Body of pancreas (tissue), 4 donors: ENCODE measurements around the gene NOTCH3.

Experiments used
- POLR2A ChIP-seq, 3 donors: fragments of 450-650 bp; IDR thresholded peaks; one replicate each; pipeline ENCODE4 v1.6.1; 2016; ENCODE audit warnings: antibody characterized with exemption in 3 of 3, mild to moderate bottlenecking in 2 of 3
- TF ChIP-seq, protein P1 (sequence below), 7 experiments: fragments of 450-650 bp in 4 of 7; fragments of 200-600 bp in 3 of 7; sonication (generic) in 3 of 7; IDR thresholded peaks; one replicate each; pipeline ENCODE4 v1.5.1; 2016 to 2019; ENCODE audit warnings: antibody characterized with exemption in 7 of 7

DNA sequence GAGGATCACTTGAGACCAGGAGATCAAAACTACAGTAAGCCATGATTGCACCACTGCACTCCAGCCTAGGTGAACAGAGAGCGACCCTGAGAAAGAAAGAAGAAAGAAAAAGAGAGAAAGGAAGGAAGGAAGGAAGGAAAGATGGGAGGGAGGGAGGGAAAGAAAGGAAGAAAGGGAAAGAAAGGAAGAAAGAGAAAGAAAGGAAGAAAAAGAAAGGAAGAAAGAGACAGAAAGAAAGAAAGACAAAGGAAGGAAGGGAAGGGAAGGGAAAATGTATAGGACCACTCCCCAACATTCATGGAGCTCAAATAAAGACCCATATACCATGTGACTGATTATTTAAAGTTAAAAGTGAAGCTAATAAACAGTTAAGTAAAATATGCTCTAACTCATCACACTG is 53.7 kb downstream of the NOTCH3 start:
- TF ChIP-seq, protein P1, sequence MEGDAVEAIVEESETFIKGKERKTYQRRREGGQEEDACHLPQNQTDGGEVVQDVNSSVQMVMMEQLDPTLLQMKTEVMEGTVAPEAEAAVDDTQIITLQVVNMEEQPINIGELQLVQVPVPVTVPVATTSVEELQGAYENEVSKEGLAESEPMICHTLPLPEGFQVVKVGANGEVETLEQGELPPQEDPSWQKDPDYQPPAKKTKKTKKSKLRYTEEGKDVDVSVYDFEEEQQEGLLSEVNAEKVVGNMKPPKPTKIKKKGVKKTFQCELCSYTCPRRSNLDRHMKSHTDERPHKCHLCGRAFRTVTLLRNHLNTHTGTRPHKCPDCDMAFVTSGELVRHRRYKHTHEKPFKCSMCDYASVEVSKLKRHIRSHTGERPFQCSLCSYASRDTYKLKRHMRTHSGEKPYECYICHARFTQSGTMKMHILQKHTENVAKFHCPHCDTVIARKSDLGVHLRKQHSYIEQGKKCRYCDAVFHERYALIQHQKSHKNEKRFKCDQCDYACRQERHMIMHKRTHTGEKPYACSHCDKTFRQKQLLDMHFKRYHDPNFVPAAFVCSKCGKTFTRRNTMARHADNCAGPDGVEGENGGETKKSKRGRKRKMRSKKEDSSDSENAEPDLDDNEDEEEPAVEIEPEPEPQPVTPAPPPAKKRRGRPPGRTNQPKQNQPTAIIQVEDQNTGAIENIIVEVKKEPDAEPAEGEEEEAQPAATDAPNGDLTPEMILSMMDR (IDR thresholded peaks at IDR 0.05) = no peak
- TF ChIP-seq POLR2A (IDR thresholded peaks at IDR 0.05) = no peak
